Activated CD4-positive, alpha-beta T cell treated with anti-CD3 and anti-CD28 coated beads for 36 hours (primary cell): ENCODE data around the gene GPATCH2L. TPM values are rescaled to one million over a fixed set of nuclear protein-coding genes. Genes with fewer than 3 reads are reported as not detected.

Source experiments
- ATAC-seq: fragments of 200-7000 bp; cut with Tn5 transposase; one replicate; pipeline ENCODE4 v1.10.0; 2021; ENCODE audit warnings: mild to moderate bottlenecking, moderate library complexity
- CTCF ChIA-PET: fragments of 350-600 bp; sonication (Branson Sonifier 250); formaldehyde crosslinking; loops from one replicate; lab custom pipeline; 2021; ENCODE audit warnings: antibody characterized with exemption; lab: Charles Lee
- POLR2A ChIA-PET: fragments of 350-600 bp; sonication (Branson Sonifier 250); formaldehyde crosslinking; loops from one replicate; lab custom pipeline; 2021; ENCODE audit warnings: antibody characterized with exemption, inconsistent platforms; lab: Charles Lee
- DNase-seq: peaks from one replicate; pipeline ENCODE4 v3.0.0-alpha.2; 2020
- H3K27ac Mint-ChIP-seq: one replicate; pipeline ENCODE4 v1.8.0; 2021; ENCODE audit warnings: mixed read lengths
- H3K27me3 Mint-ChIP-seq: one replicate; pipeline ENCODE4 v1.8.0; 2021; ENCODE audit warnings: mixed read lengths
- H3K36me3 Mint-ChIP-seq: one replicate; pipeline ENCODE4 v1.8.0; 2021; ENCODE audit warnings: low read depth, mixed read lengths
- H3K4me1 Mint-ChIP-seq: one replicate; pipeline ENCODE4 v1.8.0; 2021; ENCODE audit warnings: mixed read lengths
- H3K4me3 Mint-ChIP-seq: one replicate; pipeline ENCODE4 v1.8.0; 2021; ENCODE audit warnings: mild to moderate bottlenecking, moderate library complexity, mixed read lengths
- H3K9me3 Mint-ChIP-seq: one replicate; pipeline ENCODE4 v1.8.0; 2021; ENCODE audit warnings: low read depth, mixed read lengths
- intact Hi-C, 2 experiments: fragments of 100-400 bp; cut with DNase I in 1 of 2; cut with micrococcal nuclease in 1 of 2; formaldehyde crosslinking; loops; one replicate each; pipeline versions ENCODE4 v1.14.2 to v1.15.1; 2022 to 2024; cut with DNase I, micrococcal nuclease
- total RNA-seq, 2 experiments: library from RNA; stranded (reverse); gene quantifications; one replicate each; pipeline ENCODE4 v1.2.3, GENCODE V29; 2021

GPATCH2L gene
- total RNA-seq, 2 experiments from 2014 or later, result 43.0 to 47.2 TPM

GRCh38 chr14:76174982-76175381 lies 23.3 kb downstream of the GPATCH2L start:
- Mint-ChIP-seq H3K9me3 (no peaks in the 10 kb centered on the region), H3K27me3 (no peaks in the 10 kb centered on the region), H3K36me3 (peaks cover 46% of the 10 kb centered on the region), H3K27ac (no peak overlapping the region), H3K4me3 (no peak overlapping the region), H3K4me1 (no peaks in the 10 kb centered on the region)
- CTCF ChIA-PET, result interaction anchor here (0.7 to 1.3 kb wide), 4 partner anchors 8 to 59 kb away, joined by 3 to 5 read pairs (median 4); no protein-coding TSS in a partner anchor
- DNase-seq, result no peak
- POLR2A ChIA-PET, result interaction anchor here (0.7 kb wide), 1 partner anchor 189 kb away, joined by 6 read pairs; the partner anchor contains the start of gene IFT43
- no peak for ATAC-seq
- intact Hi-C loops, result no loop called here

- ATAC-seq (no peak), DNase-seq (no peak)
- H3K9me3 Mint-ChIP-seq, result no peaks in the 10 kb centered on the region
- peaks cover 52% of the 10 kb centered on the region for H3K36me3 Mint-ChIP-seq
- no peaks in the 10 kb centered on the region for H3K4me1 Mint-ChIP-seq
- CTCF ChIA-PET, result interaction anchor here (0.5 to 1.3 kb wide), 4 partner anchors 9 to 270 kb away, joined by 3 to 5 read pairs (median 4); no protein-coding TSS in a partner anchor
- H3K27me3 Mint-ChIP-seq, result no peaks in the 10 kb centered on the region
- intact Hi-C loops, result no loop called here
- H3K27ac Mint-ChIP-seq, result no peak overlapping the region
- POLR2A ChIA-PET, result interaction anchor here (0.6 kb wide), 1 partner anchor 446 kb away, joined by 6 read pairs; no protein-coding TSS in a partner anchor
- H3K4me3 Mint-ChIP-seq, result no peak overlapping the region
Observed at GRCh38 chr14:76175942-76176341, 24.2 kb downstream of the GPATCH2L start.

- Mint-ChIP-seq H3K4me1 (no peaks in the 10 kb centered on the region), H3K27me3 (no peaks in the 10 kb centered on the region), H3K4me3 (no peak overlapping the region), H3K9me3 (no peaks in the 10 kb centered on the region), H3K27ac (no peak overlapping the region), H3K36me3 (peaks cover 66% of the 10 kb centered on the region)
- POLR2A ChIA-PET, result no interaction called here
- CTCF ChIA-PET, result interaction anchor here (0.7 to 1.6 kb wide), 4 partner anchors 9 to 131 kb away, joined by 3 to 4 read pairs (median 4); no protein-coding TSS in a partner anchor
- ATAC-seq (no peak), DNase-seq (no peak)
- intact Hi-C loops, result no loop called here
Observed at GRCh38 chr14:76181546-76181945, 29.8 kb downstream of the GPATCH2L start.

GRCh38 chr14:76186308-76187027 lies 34.7 kb downstream of the GPATCH2L start:
- Mint-ChIP-seq H3K27ac (no peak overlapping the region), H3K9me3 (no peaks in the 10 kb centered on the region), H3K36me3 (peaks cover 55% of the 10 kb centered on the region), H3K4me1 (peaks cover 8% of the 10 kb centered on the region), H3K4me3 (no peak overlapping the region), H3K27me3 (no peaks in the 10 kb centered on the region)
- ATAC-seq (no peak), DNase-seq (no peak)
- ChIA-PET POLR2A (no interaction called here), CTCF (interaction anchor here (1.3 kb wide), 1 partner anchor 136 kb away, joined by 3 read pairs; no protein-coding TSS in a partner anchor)
- intact Hi-C loops, result no loop called here

GRCh38 chr14:76191297-76191696 lies 39.6 kb downstream of the GPATCH2L start:
- ATAC-seq, result no peak
- intact Hi-C loops, result no loop called here
- ChIA-PET CTCF (interaction anchor here (0.6 kb wide), 2 partner anchors 149 to 257 kb away, joined by 3 to 4 read pairs; no protein-coding TSS in a partner anchor), POLR2A (no interaction called here)
- DNase-seq, result no peak
- Mint-ChIP-seq H3K9me3 (no peaks in the 10 kb centered on the region), H3K4me3 (no peak overlapping the region), H3K27ac (no peak overlapping the region), H3K4me1 (peaks cover 8% of the 10 kb centered on the region), H3K36me3 (peaks cover 45% of the 10 kb centered on the region), H3K27me3 (no peaks in the 10 kb centered on the region)

- H3K27me3 Mint-ChIP-seq, result no peaks in the 10 kb centered on the region
- H3K4me1 Mint-ChIP-seq, result peaks cover 3% of the 10 kb centered on the region
- intact Hi-C loops, result no loop called here
- H3K27ac Mint-ChIP-seq, result no peak overlapping the region
- peaks cover 44% of the 10 kb centered on the region for H3K36me3 Mint-ChIP-seq
- peak; percentile 36 for ATAC-seq
- no peaks in the 10 kb centered on the region for H3K9me3 Mint-ChIP-seq
- no peak for DNase-seq
- POLR2A ChIA-PET, result no interaction called here
- no peak overlapping the region for H3K4me3 Mint-ChIP-seq
- CTCF ChIA-PET, result interaction anchor here (0.5 kb wide), 1 partner anchor 41 kb away, joined by 3 read pairs; no protein-coding TSS in a partner anchor
Observed at GRCh38 chr14:76193696-76194095, 42.0 kb downstream of the GPATCH2L start.

- Mint-ChIP-seq H3K27ac (no peak overlapping the region), H3K27me3 (no peaks in the 10 kb centered on the region), H3K9me3 (no peaks in the 10 kb centered on the region), H3K4me1 (peaks cover 3% of the 10 kb centered on the region), H3K36me3 (peaks cover 40% of the 10 kb centered on the region), H3K4me3 (no peak overlapping the region)
- ChIA-PET POLR2A (no interaction called here), CTCF (no interaction called here)
- no peak for DNase-seq
- intact Hi-C loops, result no loop called here
- no peak for ATAC-seq
Observed at GRCh38 chr14:76194327-76194726, 42.6 kb downstream of the GPATCH2L start.

- CTCF ChIA-PET, result no interaction called here
- intact Hi-C loops, result no loop called here
- Mint-ChIP-seq H3K9me3 (no peaks in the 10 kb centered on the region), H3K36me3 (peaks cover 42% of the 10 kb centered on the region), H3K27ac (no peak overlapping the region), H3K4me3 (no peak overlapping the region), H3K27me3 (no peaks in the 10 kb centered on the region), H3K4me1 (peaks cover under 1% of the 10 kb centered on the region)
- DNase-seq (no peak), ATAC-seq (no peak)
- POLR2A ChIA-PET, result no interaction called here
Observed at GRCh38 chr14:76195003-76195402, 43.3 kb downstream of the GPATCH2L start.

GRCh38 chr14:76196980-76197695 lies 45.4 kb downstream of the GPATCH2L start:
- no peak for DNase-seq
- Mint-ChIP-seq H3K4me1 (peaks cover 2% of the 10 kb centered on the region), H3K27ac (no peak overlapping the region), H3K9me3 (no peaks in the 10 kb centered on the region), H3K36me3 (peaks cover 50% of the 10 kb centered on the region), H3K27me3 (no peaks in the 10 kb centered on the region), H3K4me3 (no peak overlapping the region)
- ATAC-seq, result no peak
- POLR2A ChIA-PET, result no interaction called here
- CTCF ChIA-PET, result interaction anchor here (0.6 to 1.5 kb wide), 4 partner anchors 16 to 1160 kb away, joined by 3 to 4 read pairs (median 4); no protein-coding TSS in a partner anchor
- intact Hi-C loops, result no loop called here

GRCh38 chr14:76201162-76201561 lies 49.4 kb downstream of the GPATCH2L start:
- Mint-ChIP-seq H3K4me3 (no peak overlapping the region), H3K9me3 (no peaks in the 10 kb centered on the region), H3K27me3 (no peaks in the 10 kb centered on the region), H3K36me3 (peaks cover 48% of the 10 kb centered on the region), H3K27ac (no peak overlapping the region), H3K4me1 (peaks cover 7% of the 10 kb centered on the region)
- ATAC-seq (peak; percentile 74), DNase-seq (no peak)
- ChIA-PET CTCF (no interaction called here), POLR2A (no interaction called here)
- intact Hi-C loops, result no loop called here
